Skin of body (tissue), 2 donors: Measurements from ENCODE around the gene ARSI. TPM values are rescaled to one million over a fixed set of nuclear protein-coding genes. Genes with fewer than 3 reads are reported as not detected.
A peak's percentile ranks its signal among the peaks of the same experiment; 100 is the strongest.

Experiments
- DNase-seq: peaks from one replicate; lab custom pipeline; 2025; lab: John Stamatoyannopoulos, UW
- total RNA-seq: library from RNA; depleted of rRNA; stranded (reverse); fragments of >200 nt; gene quantifications from one replicate; pipeline ENCODE4 v1.2.3, GENCODE V29; 2014

ARSI gene
- total RNA-seq, result 2.6 TPM

GRCh38 chr5:150302301-150303069, at the start of gene ARSI:
ARSI (minus strand) TSS chr5:150302905; CDS start chr5:150302373, 532 bp downstream.
- peak; percentile 28 for DNase-seq

GRCh38 chr5:150350524-150351344, 48.0 kb upstream of the ARSI start:
- DNase-seq, result no peak

- no peak for DNase-seq
These were observed 47.1 kb upstream of the ARSI start for GRCh38 chr5:150349681-150350275.

GRCh38 chr5:150347451-150347850, 44.7 kb upstream of the ARSI start:
- no peak for DNase-seq

GRCh38 chr5:150347003-150347402, 44.3 kb upstream of the ARSI start:
- DNase-seq, result no peak

- DNase-seq, result no peak
These were observed 43.9 kb upstream of the ARSI start for GRCh38 chr5:150346592-150346991.

- DNase-seq, result no peak
These were observed 43.0 kb upstream of the ARSI start for GRCh38 chr5:150345716-150346115.

GRCh38 chr5:150343994-150344631, 41.4 kb upstream of the ARSI start:
- DNase-seq, result no peak

- DNase-seq, result no peak
These were observed 39.9 kb upstream of the ARSI start for GRCh38 chr5:150342583-150342982.

GRCh38 chr5:150341989-150342388, 39.3 kb upstream of the ARSI start:
- DNase-seq, result no peak

- DNase-seq, result no peak
These were observed 38.6 kb upstream of the ARSI start for GRCh38 chr5:150341331-150341730.

GRCh38 chr5:150340614-150341255, 38.0 kb upstream of the ARSI start:
- DNase-seq, result no peak

GRCh38 chr5:150339841-150340240, 37.1 kb upstream of the ARSI start:
- no peak for DNase-seq

- DNase-seq, result no peak
These were observed 36.5 kb upstream of the ARSI start for GRCh38 chr5:150339165-150339564.

GRCh38 chr5:150338546-150338945, 35.8 kb upstream of the ARSI start:
- no peak for DNase-seq

- no peak for DNase-seq
These were observed 33.1 kb upstream of the ARSI start for GRCh38 chr5:150335778-150336177.

- DNase-seq, result no peak
These were observed 30.7 kb upstream of the ARSI start for GRCh38 chr5:150333400-150333799.

GRCh38 chr5:150329881-150330876, 27.5 kb upstream of the ARSI start:
- DNase-seq, result no peak

- DNase-seq, result no peak
These were observed 26.3 kb upstream of the ARSI start for GRCh38 chr5:150329038-150329437.

- DNase-seq, result no peak
These were observed 25.8 kb upstream of the ARSI start for GRCh38 chr5:150328515-150328914.
